GM12801 (cell line): ENCODE measurements around the gene STRADA.

Experiments
- TF ChIP-seq, protein P1 (sequence below): IDR thresholded peaks from one replicate; pipeline ENCODE4 v1.5.1; 2011; ENCODE audit warnings: control low read depth; ENCODE audit not compliant: insufficient read length; ENCODE audit errors: extremely low read depth

STRADA gene

DNA sequence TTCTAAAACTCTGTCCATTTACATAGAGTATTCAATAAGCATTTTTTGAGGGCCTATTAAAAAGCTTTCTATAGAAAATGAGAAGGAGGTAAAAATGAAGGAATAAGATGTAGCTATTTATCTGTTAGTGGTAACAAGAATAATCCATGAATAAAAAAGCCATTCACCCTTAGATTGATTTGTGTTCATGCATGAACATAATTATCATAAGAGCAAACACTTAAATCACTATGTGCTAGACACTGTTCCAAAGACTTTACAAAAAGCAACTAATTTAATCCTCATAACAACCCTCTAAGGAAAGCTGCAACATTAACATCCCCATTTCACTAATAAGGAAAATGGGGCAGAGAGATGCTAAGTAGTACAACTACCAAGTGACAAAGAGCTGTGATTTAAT, 25.2 kb upstream of the STRADA start:
- TF ChIP-seq, protein P1, sequence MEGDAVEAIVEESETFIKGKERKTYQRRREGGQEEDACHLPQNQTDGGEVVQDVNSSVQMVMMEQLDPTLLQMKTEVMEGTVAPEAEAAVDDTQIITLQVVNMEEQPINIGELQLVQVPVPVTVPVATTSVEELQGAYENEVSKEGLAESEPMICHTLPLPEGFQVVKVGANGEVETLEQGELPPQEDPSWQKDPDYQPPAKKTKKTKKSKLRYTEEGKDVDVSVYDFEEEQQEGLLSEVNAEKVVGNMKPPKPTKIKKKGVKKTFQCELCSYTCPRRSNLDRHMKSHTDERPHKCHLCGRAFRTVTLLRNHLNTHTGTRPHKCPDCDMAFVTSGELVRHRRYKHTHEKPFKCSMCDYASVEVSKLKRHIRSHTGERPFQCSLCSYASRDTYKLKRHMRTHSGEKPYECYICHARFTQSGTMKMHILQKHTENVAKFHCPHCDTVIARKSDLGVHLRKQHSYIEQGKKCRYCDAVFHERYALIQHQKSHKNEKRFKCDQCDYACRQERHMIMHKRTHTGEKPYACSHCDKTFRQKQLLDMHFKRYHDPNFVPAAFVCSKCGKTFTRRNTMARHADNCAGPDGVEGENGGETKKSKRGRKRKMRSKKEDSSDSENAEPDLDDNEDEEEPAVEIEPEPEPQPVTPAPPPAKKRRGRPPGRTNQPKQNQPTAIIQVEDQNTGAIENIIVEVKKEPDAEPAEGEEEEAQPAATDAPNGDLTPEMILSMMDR, result no peak

DNA sequence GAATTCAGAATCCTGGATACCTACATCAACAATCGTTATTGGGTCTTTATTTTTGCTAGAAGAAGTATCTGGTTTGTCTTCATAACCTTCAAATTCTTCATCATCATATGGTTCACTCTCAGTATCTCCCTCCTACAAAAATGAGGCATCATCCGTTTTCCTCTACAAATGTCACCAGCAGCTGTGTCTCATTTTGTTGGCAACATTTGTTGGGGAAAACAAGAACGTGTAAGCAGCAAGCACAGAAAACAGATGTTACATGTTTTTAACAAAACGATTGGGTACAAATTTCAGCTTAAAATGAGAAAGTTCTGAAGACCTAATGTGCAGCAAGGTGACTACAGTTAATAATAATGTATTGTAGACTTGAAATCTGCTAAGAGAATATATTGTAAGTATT, 23.1 kb upstream of the STRADA start:
- TF ChIP-seq, protein P1, result no peak

DNA sequence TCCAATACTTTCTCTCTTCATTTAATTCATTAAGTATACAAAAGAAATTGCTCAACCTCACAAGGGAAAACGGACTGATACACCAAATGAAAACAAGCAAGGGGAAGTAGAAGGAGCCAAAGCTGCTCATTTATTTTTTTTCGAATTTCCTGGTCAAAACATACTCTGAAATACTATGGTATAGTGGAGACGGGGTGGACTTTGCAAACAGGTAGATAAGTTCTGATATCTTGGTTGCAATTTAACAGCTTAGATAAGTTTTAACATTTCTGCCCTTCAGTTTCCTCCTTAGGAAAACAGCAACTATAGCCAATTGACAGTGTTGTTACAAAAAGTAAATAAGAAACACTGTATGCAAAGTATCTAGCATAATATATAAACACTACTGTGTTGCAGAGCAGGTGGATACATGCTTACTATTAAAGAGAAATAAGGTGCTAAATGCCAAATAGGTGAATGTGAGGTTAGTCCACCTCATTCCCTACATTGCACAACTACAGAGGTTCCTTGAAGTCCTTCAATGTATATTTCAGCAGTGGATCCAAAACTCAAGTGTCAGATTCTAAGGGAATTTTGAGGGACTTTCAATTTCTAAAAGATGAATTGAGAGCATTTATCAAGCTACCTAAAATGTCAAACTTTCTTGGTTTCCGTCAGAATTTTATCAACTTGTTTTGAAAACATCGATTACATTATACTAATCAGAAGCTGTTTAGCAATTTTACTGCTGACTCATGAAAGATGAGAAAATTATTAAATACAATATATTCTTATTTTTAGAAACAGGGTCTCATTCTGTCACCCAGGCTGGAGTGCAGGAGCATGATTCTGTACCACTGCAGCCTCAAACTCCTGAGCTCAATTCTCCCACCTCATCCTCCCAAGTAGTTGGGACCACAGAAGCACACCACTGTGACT, 20.8 kb upstream of the STRADA start:
- TF ChIP-seq, protein P1, result no peak

DNA sequence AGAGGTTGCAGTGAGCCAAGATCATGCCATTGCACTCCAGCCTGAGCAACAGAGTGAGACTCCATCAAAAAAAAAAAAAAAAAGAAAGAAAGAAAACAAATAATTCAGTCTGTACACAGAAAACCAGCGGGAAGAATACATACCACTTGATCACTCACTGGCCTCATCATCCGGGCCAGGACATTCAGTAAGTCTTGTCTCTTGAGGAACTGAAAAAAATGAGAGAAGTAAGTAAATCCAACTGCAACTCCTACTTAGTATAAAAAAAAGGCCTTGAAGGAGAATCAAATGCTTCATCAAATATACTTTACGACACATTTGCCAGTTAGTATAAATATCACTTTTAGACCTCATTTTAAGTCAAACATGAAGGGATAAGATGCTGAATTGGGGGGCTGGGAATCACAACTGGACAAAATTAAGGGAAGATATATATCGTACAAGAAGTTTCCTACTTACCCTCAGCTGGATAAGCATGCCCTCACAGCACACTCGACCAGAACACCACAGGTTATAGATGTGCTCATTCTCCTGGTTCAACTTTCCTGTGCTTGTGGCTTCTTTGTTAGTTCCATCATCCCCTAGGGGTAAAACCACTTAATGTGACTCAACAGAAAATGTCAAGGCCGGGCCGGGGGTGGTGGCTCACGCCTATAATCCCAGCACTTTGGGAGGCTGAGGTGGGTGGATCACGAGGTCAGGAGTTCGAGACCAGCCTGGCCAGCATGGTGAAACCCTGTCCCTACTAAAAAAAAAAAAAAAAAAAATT, 19.4 kb upstream of the STRADA start:
- TF ChIP-seq, protein P1, result no peak

DNA sequence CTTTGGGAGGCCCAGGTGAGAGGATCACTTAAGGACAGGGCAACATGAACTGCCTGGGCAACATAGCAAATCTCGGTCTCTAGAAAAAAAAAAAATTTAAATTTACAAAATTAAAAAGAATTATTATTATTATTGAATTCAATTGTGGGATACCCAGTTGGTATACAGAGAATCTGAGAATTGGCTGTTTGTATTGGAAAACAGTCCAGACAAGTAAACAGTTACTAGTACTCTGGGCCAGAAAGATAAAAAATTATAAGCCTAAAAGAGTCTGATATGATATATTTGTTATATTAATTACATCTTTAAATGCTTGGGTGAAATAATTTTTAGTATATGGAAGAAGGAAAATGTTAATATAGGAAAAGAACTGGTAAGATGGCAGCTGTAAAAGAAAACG, 16.8 kb upstream of the STRADA start:
- TF ChIP-seq, protein P1, result no peak

DNA sequence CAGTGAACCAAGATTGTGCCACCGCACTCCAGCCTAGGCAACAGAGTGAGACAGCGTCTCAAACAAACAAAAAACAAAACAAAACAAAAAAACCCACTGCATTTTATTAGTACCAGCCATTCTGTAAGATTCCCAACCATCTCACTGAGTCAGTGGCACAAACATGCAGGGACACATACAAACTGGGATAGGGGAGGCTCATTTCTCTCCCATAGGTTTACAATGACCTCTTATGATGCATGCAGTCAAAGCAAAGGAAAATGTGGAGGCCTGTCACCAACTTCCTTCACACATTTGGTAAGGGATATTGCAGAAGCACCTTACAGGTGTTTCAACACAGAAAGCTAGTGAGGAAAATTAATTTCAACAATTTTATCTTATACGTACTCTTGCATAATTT, 12.4 kb upstream of the STRADA start:
- TF ChIP-seq, protein P1, result no peak

DNA sequence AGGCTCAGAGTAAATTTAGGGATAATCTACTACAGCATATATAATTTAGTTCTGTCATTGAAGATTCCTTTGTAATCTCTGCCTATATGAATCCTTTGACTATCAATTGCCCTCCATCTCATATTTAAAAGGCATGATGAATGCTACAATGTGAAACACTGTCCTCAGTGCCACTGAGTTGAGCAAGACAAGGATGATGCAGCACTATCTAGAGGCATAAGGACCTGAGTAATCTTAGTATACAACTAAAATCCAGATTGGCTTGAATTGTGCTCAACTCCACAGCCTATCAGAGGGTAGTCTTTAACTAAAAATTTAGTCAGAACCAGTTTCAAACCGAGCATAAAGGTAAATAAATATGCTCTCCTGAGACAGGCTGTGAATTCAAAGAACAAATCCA, 11.6 kb upstream of the STRADA start:
- TF ChIP-seq, protein P1, result no peak
